HG02759 (cell line): Measurements from ENCODE around the gene LAMA2.
"Not testable (repeated sequence)": the region's sequence is repeated elsewhere in the genome, so short reads cannot be mapped to it uniquely, and the experiment has no call there.

Experiments used
- ATAC-seq: cut with Tn5 transposase; IDR thresholded peaks from one replicate; pipeline ENCODE4 v1.9.1; 2021; ENCODE audit warnings: mild to moderate bottlenecking, moderate library complexity; ENCODE audit not compliant: unreplicated experiment

LAMA2 gene

GRCh38 chr6:129069006-129069405, 186.1 kb downstream of the LAMA2 start:
- ATAC-seq, result no peak

- ATAC-seq, result no peak
Measured at GRCh38 chr6:129073051-129073450, 190.1 kb downstream of the LAMA2 start.

GRCh38 chr6:129073691-129074395, 190.9 kb downstream of the LAMA2 start:
- no peak for ATAC-seq

GRCh38 chr6:129084406-129084805, 201.5 kb downstream of the LAMA2 start:
- ATAC-seq, result no peak

- not testable (repeated sequence) for ATAC-seq
Measured at GRCh38 chr6:129088481-129088880, 205.5 kb downstream of the LAMA2 start.

GRCh38 chr6:129089357-129089756, 206.4 kb downstream of the LAMA2 start:
- ATAC-seq, result no peak

GRCh38 chr6:129094147-129094546, 211.2 kb downstream of the LAMA2 start:
- ATAC-seq, result no peak

- no peak for ATAC-seq
Measured at GRCh38 chr6:129096651-129097290, 213.8 kb downstream of the LAMA2 start.

GRCh38 chr6:129098061-129098553, 215.2 kb downstream of the LAMA2 start:
- no peak for ATAC-seq

- ATAC-seq, result no peak
Measured at GRCh38 chr6:129099696-129100095, 216.8 kb downstream of the LAMA2 start.

GRCh38 chr6:129100164-129100563, 217.2 kb downstream of the LAMA2 start:
- ATAC-seq, result no peak

- ATAC-seq, result no peak
Measured at GRCh38 chr6:129102741-129103140, 219.8 kb downstream of the LAMA2 start.

GRCh38 chr6:129104131-129104530, 221.2 kb downstream of the LAMA2 start:
- ATAC-seq, result no peak

- no peak for ATAC-seq
Measured at GRCh38 chr6:129104560-129104959, 221.6 kb downstream of the LAMA2 start.

- ATAC-seq, result no peak
Measured at GRCh38 chr6:129105035-129105434, 222.1 kb downstream of the LAMA2 start.

- ATAC-seq, result no peak
Measured at GRCh38 chr6:129105793-129106192, 222.9 kb downstream of the LAMA2 start.

GRCh38 chr6:129108337-129108736, 225.4 kb downstream of the LAMA2 start:
- ATAC-seq, result no peak

GRCh38 chr6:129110690-129111343, 227.9 kb downstream of the LAMA2 start:
- ATAC-seq, result no peak

- no peak for ATAC-seq
Measured at GRCh38 chr6:129111346-129111745, 228.4 kb downstream of the LAMA2 start.

GRCh38 chr6:129111853-129112252, 228.9 kb downstream of the LAMA2 start:
- no peak for ATAC-seq

GRCh38 chr6:129112591-129112990, 229.7 kb downstream of the LAMA2 start:
- ATAC-seq, result no peak

- no peak for ATAC-seq
Measured at GRCh38 chr6:129113637-129114036, 230.7 kb downstream of the LAMA2 start.
